ENCODE data around the gene ABTB2. TPM values are rescaled to one million over a fixed set of nuclear protein-coding genes. Genes with fewer than 3 reads are reported as not detected.

The ABTB2 gene
- total and polyA plus RNA-seq, 2 experiments from 2014 or later = 2.6 to 12.1 TPM

DNA sequence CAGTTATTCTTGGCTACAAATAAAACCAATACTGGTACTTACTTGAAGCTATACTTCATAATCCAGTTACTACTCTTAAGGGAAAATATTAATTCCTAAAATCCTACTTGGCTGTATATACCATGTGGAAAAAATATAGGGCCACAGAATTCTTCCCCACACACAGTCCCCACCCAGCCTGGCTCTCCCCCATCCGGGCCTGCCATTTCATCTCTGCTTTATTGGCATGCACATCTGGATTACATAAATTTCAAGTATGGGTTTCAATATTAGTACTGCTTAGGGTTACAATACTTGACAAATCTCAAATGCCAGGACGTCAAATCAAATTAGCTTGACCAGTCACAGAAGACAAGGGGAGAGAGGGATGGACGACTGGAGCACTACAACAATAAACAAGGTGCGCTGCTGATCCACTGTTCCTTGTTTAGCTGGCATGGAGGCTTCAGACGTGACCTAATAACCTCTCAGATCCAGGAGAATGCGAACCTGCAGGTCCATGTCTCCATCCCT lies 81.4 kb downstream of the ABTB2 start (continued):
- TF ChIP-seq, protein P1, sequence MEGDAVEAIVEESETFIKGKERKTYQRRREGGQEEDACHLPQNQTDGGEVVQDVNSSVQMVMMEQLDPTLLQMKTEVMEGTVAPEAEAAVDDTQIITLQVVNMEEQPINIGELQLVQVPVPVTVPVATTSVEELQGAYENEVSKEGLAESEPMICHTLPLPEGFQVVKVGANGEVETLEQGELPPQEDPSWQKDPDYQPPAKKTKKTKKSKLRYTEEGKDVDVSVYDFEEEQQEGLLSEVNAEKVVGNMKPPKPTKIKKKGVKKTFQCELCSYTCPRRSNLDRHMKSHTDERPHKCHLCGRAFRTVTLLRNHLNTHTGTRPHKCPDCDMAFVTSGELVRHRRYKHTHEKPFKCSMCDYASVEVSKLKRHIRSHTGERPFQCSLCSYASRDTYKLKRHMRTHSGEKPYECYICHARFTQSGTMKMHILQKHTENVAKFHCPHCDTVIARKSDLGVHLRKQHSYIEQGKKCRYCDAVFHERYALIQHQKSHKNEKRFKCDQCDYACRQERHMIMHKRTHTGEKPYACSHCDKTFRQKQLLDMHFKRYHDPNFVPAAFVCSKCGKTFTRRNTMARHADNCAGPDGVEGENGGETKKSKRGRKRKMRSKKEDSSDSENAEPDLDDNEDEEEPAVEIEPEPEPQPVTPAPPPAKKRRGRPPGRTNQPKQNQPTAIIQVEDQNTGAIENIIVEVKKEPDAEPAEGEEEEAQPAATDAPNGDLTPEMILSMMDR (conservative IDR thresholded peaks at IDR 0.05; ENCODE audit: low read depth in 2 of 2) = no peak
- TF ChIP-seq, protein P2, sequence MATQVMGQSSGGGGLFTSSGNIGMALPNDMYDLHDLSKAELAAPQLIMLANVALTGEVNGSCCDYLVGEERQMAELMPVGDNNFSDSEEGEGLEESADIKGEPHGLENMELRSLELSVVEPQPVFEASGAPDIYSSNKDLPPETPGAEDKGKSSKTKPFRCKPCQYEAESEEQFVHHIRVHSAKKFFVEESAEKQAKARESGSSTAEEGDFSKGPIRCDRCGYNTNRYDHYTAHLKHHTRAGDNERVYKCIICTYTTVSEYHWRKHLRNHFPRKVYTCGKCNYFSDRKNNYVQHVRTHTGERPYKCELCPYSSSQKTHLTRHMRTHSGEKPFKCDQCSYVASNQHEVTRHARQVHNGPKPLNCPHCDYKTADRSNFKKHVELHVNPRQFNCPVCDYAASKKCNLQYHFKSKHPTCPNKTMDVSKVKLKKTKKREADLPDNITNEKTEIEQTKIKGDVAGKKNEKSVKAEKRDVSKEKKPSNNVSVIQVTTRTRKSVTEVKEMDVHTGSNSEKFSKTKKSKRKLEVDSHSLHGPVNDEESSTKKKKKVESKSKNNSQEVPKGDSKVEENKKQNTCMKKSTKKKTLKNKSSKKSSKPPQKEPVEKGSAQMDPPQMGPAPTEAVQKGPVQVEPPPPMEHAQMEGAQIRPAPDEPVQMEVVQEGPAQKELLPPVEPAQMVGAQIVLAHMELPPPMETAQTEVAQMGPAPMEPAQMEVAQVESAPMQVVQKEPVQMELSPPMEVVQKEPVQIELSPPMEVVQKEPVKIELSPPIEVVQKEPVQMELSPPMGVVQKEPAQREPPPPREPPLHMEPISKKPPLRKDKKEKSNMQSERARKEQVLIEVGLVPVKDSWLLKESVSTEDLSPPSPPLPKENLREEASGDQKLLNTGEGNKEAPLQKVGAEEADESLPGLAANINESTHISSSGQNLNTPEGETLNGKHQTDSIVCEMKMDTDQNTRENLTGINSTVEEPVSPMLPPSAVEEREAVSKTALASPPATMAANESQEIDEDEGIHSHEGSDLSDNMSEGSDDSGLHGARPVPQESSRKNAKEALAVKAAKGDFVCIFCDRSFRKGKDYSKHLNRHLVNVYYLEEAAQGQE (IDR thresholded peaks at IDR 0.05; ENCODE audit: unreplicated experiment) = no peak
- no peak for TF ChIP-seq STAT1 (IDR thresholded peaks at IDR 0.05; ENCODE audit: unreplicated experiment)
- TF ChIP-seq, protein P3, sequence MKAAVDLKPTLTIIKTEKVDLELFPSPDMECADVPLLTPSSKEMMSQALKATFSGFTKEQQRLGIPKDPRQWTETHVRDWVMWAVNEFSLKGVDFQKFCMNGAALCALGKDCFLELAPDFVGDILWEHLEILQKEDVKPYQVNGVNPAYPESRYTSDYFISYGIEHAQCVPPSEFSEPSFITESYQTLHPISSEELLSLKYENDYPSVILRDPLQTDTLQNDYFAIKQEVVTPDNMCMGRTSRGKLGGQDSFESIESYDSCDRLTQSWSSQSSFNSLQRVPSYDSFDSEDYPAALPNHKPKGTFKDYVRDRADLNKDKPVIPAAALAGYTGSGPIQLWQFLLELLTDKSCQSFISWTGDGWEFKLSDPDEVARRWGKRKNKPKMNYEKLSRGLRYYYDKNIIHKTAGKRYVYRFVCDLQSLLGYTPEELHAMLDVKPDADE (IDR thresholded peaks at IDR 0.05) = no peak

DNA sequence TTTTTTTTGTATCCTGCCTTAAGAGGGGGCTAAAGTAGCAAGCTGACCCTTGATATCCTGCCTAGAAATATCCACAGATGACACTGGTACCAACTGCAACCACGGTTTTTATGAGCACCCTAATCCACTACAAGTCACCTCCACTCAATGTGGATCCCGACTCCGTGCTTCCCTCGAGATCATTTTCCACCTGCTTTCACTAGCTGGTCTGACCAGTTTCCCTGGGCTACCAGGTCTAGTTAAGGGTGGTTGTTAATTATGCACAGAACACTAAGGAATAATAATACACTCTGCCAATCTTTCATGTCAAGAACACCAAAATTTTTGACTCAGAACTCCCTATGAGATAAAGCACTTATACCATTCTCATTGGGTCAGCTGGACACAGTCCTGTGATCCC lies 82.3 kb downstream of the ABTB2 start:
- Mint-ChIP-seq H3K36me3 (ENCODE audit: low read depth) (no peaks in the 10 kb centered on the region), H3K4me3 (no peak overlapping the region), H3K9me3 (no peaks in the 10 kb centered on the region), H3K4me1 (peaks cover 15% of the 10 kb centered on the region), H3K27ac (no peak overlapping the region), H3K27me3 (ENCODE audit: insufficient read depth, low read depth, poor library complexity) (peaks cover 6% of the 10 kb centered on the region)
- no peak overlapping the region for H3K4me2 ChIP-seq
- no peaks in the 10 kb centered on the region for H3K36me3 ChIP-seq (ENCODE audit: insufficient read depth)
- H3K9me2 ChIP-seq (ENCODE audit: insufficient read depth) = no peaks in the 10 kb centered on the region
- H3K27ac ChIP-seq (ENCODE audit: low read depth) = no peak overlapping the region
- H3K4me1 ChIP-seq (ENCODE audit: insufficient read depth) = no peaks in the 10 kb centered on the region
- no peak overlapping the region for H3K4me3 ChIP-seq
- no peaks in the 10 kb centered on the region for H3F3A ChIP-seq (replicated peaks; ENCODE audit: low read depth)
- no peak for TF ChIP-seq CREB1 (CRISPR knock-in tag; IDR thresholded peaks at IDR 0.05; ENCODE audit: low read depth)
- no peak for TF ChIP-seq EZH2 (IDR thresholded peaks at IDR 0.05; ENCODE audit: low read depth, unreplicated experiment)
- no peak for TF ChIP-seq STAT1 (IDR thresholded peaks at IDR 0.05; ENCODE audit: unreplicated experiment)
- no peak for TF ChIP-seq ZNF331 (CRISPR knock-in tag; IDR thresholded peaks at IDR 0.05; ENCODE audit: low read depth)
- DNase-seq (ENCODE audit: low spot score) (no peak), ATAC-seq (no peak)
- H3K27me3 ChIP-seq (ENCODE audit: insufficient read depth) = no peaks in the 10 kb centered on the region
- no peaks in the 10 kb centered on the region for H3K79me2 ChIP-seq (replicated peaks; ENCODE audit: insufficient read depth)
- H2AFZ ChIP-seq = no peak overlapping the region
- H4K20me1 ChIP-seq (replicated peaks; ENCODE audit: insufficient read depth) = no peaks in the 10 kb centered on the region; the same call in 1 of the 2 replicates

Data from GM23338 (cell line).